Common myeloid progenitor, CD34-positive (primary cell): Measurements from ENCODE around the gene TICRR.

Experiments used
- CTCF ChIA-PET: fragments of 350-600 bp; sonication (Branson Sonifier 250); formaldehyde crosslinking; loops from one replicate; lab custom pipeline; 2021; ENCODE audit warnings: antibody characterized with exemption; lab: Charles Lee
- POLR2A ChIA-PET: fragments of 350-600 bp; sonication (Branson Sonifier 250); formaldehyde crosslinking; loops from one replicate; lab custom pipeline; 2021; ENCODE audit warnings: antibody characterized with exemption; lab: Charles Lee
- DNase-seq, 3 donors: peaks; one replicate each; pipeline versions ENCODE4 v3.0.0 to v3.0.0-alpha.2; 2013
- H3K27ac ChIP-seq, 2 experiments: 1 replicate in 1 of 2; 2 replicates in 1 of 2; pipeline ENCODE4 v1.7.0; 2013; ENCODE audit warnings: inconsistent platforms in 2 of 2, low read length in 2 of 2, mild to moderate bottlenecking in 2 of 2, low read depth in 1 of 2, moderate library complexity in 1 of 2; ENCODE audit not compliant: severe bottlenecking in 2 of 2, insufficient read depth in 1 of 2, poor library complexity in 1 of 2
- H3K27me3 ChIP-seq, 5 experiments: replicated peaks in 2 of 5; 1 replicate in 3 of 5; 2 replicates in 2 of 5; pipeline versions ENCODE4 v1.6.1 to v1.7.0; 2013; ENCODE audit warnings: low read length in 4 of 5, mild to moderate bottlenecking in 2 of 5, moderate library complexity in 2 of 5, inconsistent platforms in 1 of 5; ENCODE audit not compliant: insufficient read depth in 5 of 5, control insufficient read depth in 4 of 5
- H3K36me3 ChIP-seq, 4 experiments: 1 replicate in 2 of 4; 2 replicates in 2 of 4; pipeline versions ENCODE4 v1.6.1 to v1.7.0; 2013; ENCODE audit warnings: low read length in 3 of 4, control low read depth in 1 of 4, mild to moderate bottlenecking in 1 of 4; ENCODE audit not compliant: control insufficient read depth in 4 of 4, insufficient read depth in 4 of 4
- H3K4me1 ChIP-seq, 4 experiments: 1 replicate in 3 of 4; 2 replicates in 1 of 4; pipeline versions ENCODE4 v1.6.1 to v1.7.1; 2013; ENCODE audit warnings: low read length in 3 of 4, mild to moderate bottlenecking in 3 of 4, control low read depth in 1 of 4, inconsistent platforms in 1 of 4, moderate library complexity in 1 of 4; ENCODE audit not compliant: control insufficient read depth in 4 of 4, insufficient read depth in 4 of 4; ENCODE audit errors: control extremely low read depth in 1 of 4
- H3K4me3 ChIP-seq, 7 experiments: 1 replicate in 4 of 7; 2 replicates in 3 of 7; pipeline versions ENCODE4 v1.5.1 to v1.7.0; 2013; ENCODE audit warnings: mild to moderate bottlenecking in 7 of 7, low read length in 6 of 7, moderate library complexity in 6 of 7, inconsistent platforms in 2 of 7, low read depth in 2 of 7, control low read depth in 1 of 7; ENCODE audit not compliant: insufficient read depth in 4 of 7, control insufficient read depth in 1 of 7; ENCODE audit errors: extremely low read depth in 1 of 7
- H3K9me3 ChIP-seq, 5 experiments: 1 replicate in 4 of 5; 2 replicates in 1 of 5; pipeline versions ENCODE4 v1.6.1 to v1.7.1; 2013; ENCODE audit warnings: low read length in 4 of 5, mild to moderate bottlenecking in 2 of 5, inconsistent platforms in 1 of 5, low read depth in 1 of 5, moderate library complexity in 1 of 5; ENCODE audit not compliant: control insufficient read depth in 4 of 5, insufficient read depth in 2 of 5; ENCODE audit errors: control extremely low read depth in 1 of 5
- WGBS: methylation state at CpG from one replicate; pipeline ENCODE4 v1.1.5; 2013; ENCODE audit not compliant: insufficient coverage; 5-methylcytosine and 5-hydroxymethylcytosine counted together

The TICRR gene

DNA sequence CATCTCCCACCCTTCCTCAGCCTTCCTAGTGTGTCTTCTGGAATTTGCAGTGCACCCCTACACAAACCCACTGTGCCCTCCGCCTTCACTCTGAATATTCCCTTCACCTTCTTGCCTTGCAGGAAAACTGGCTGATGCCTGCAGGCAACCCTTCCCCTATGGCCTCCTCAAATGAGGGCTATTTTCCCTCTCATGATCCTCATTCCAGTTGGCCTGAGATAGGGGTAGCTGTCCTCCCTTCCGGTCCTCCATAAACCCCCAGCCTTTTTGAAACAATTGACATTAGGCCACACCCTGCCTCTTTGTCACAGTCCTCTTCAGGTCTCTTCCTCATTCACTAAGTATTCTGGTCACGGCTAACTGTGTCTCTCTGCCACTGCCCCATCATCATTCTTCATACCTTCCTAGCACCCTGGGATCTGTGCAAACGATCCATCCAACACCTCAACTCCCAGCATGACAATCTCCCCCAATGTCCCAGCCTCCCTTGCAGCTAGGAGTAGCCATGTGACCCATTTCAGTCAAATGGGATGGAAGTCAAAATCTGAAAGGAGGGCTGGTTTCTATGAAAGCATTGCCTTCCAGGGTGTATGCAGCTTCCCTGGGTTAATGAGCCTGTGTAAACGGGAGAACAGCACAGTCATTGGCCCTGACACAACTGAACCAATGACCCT, 8.5 kb upstream of the TICRR start:
- WGBS: 100% methylated on average over 4 of the region's 5 CpGs
- H3K27ac ChIP-seq: no peak overlapping the region
- peaks cover 0 to 5% (median 2%) of the 10 kb centered on the region in 5 experiments for H3K9me3 ChIP-seq
- peaks cover 0 to 7% (median 0%) of the 10 kb centered on the region in 5 experiments for H3K27me3 ChIP-seq
- no peak overlapping the region for H3K4me3 ChIP-seq
- POLR2A ChIA-PET: no interaction called here
- H3K36me3 ChIP-seq: no peaks in the 10 kb centered on the region
- no peaks in the 10 kb centered on the region for H3K4me1 ChIP-seq
- CTCF ChIA-PET: interaction anchor here (1.3 kb wide), 1 partner anchor 12 kb away, joined by 5 read pairs; no protein-coding TSS in a partner anchor
- no peak for DNase-seq

DNA sequence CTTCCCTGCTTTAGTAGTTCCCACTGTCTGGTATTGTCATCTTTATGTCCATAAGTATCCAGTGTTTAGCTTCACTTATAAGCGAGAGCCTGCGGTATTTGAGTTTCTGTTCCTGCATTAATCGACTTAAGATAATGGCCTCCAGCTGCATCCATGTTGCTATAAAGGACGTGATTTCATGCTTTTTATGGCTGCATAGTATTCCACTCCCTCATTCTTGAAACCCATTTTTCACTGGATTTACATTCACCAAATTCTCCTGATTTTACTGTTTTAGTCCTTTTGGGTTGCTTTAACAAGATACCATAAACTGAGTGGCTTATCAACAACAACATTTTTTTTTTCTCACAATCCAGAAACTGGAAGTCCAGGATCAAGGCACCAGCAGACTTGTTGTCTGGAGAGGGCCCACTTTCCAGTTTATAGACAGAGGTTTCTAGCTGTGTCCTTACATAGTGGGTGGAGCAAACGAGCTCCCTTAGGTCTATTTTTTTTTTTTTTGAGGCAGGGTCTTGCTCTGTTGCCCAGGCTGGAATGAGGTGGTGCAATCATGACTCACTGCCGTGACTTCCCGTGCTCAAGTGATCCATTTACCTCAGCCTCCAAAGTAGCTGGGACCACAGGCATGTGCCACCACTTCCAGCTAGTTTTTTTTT, 6.1 kb upstream of the TICRR start:
- POLR2A ChIA-PET: no interaction called here

GRCh38 chr15:89575656-89576416, 567 bp downstream of the TICRR start:
- DNase-seq: peak in 2 of 3 donors; percentile 36
- WGBS: 1% methylated on average over 54 of the region's 60 CpGs
- Histone ChIP-seq H3K4me3 (peak overlapping the region; percentile 75 to 97 (median 91)), H3K27me3 (no peaks in the 10 kb centered on the region), H3K36me3 (peaks cover 0 to 30% (median 4%) of the 10 kb centered on the region in 4 experiments), H3K27ac (peak overlapping the region in 1 of 2 experiments; percentile 70), H3K9me3 (no peaks in the 10 kb centered on the region), H3K4me1 (peaks cover 3 to 28% (median 18%) of the 10 kb centered on the region in 4 experiments)
- ChIA-PET CTCF (no interaction called here), POLR2A (no interaction called here)

More for the DNA sequence above, 6.1 kb upstream of the TICRR start:
- H3K4me1 ChIP-seq: no peaks in the 10 kb centered on the region
- H3K9me3 ChIP-seq: peaks cover 0 to 5% (median 2%) of the 10 kb centered on the region in 5 experiments
- H3K27ac ChIP-seq: no peak overlapping the region
- CTCF ChIA-PET: no interaction called here
- DNase-seq: no peak
- H3K27me3 ChIP-seq: peaks cover 0 to 7% (median 0%) of the 10 kb centered on the region in 5 experiments
- no peaks in the 10 kb centered on the region for H3K36me3 ChIP-seq
- WGBS: 93% methylated on average over 5 of the region's 7 CpGs
- H3K4me3 ChIP-seq: no peak overlapping the region

DNA sequence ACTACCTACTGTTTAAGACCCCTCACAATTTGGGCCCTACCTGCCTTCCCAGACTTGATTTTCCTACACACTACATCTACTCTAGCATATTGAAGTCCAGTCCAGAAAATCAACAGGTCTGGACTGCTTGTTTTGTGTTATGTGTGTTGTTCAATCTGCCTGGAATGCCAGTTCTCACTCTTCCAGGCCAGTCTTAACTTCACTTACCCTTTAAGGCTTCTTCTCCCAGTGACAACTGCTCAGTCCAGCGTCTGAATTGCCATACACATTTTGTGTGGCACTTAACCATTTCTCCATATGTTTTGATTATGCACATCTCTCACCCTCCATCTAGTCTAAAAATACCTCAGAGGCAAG, 1.1 kb downstream of the TICRR start:
- H3K9me3 ChIP-seq: no peaks in the 10 kb centered on the region
- peak overlapping the region in 1 of 2 experiments; percentile 70 for H3K27ac ChIP-seq
- H3K36me3 ChIP-seq: peaks cover 0 to 33% (median 4%) of the 10 kb centered on the region in 4 experiments
- peak overlapping the region in 6 of 7 experiments; percentile 75 to 97 (median 92) for H3K4me3 ChIP-seq
- POLR2A ChIA-PET: no interaction called here
- no peak for DNase-seq
- WGBS: no CpG with 5 or more reads among the region's 1 CpG
- CTCF ChIA-PET: no interaction called here
- peaks cover 3 to 30% (median 18%) of the 10 kb centered on the region in 4 experiments for H3K4me1 ChIP-seq
- H3K27me3 ChIP-seq: no peaks in the 10 kb centered on the region

- WGBS: 100% methylated on average over 3 of the region's 3 CpGs
These were observed 2.5 kb downstream of the TICRR start for GRCh38 chr15:89577776-89578115.

GRCh38 chr15:89578146-89578545, 2.9 kb downstream of the TICRR start:
- H3K4me3 ChIP-seq: peak overlapping the region in 1 of 7 experiments; percentile 62
- H3K27ac ChIP-seq: no peak overlapping the region
- ChIA-PET POLR2A (no interaction called here), CTCF (no interaction called here)
- DNase-seq: no peak
- H3K9me3 ChIP-seq: no peaks in the 10 kb centered on the region
- H3K27me3 ChIP-seq: no peaks in the 10 kb centered on the region
- WGBS: 100% methylated on average over 1 of the region's 2 CpGs
- peaks cover 3 to 31% (median 18%) of the 10 kb centered on the region in 4 experiments for H3K4me1 ChIP-seq
- H3K36me3 ChIP-seq: peaks cover 4 to 47% (median 8%) of the 10 kb centered on the region in 4 experiments

More at GRCh38 chr15:89577776-89578115, 2.5 kb downstream of the TICRR start:
- Histone ChIP-seq H3K9me3 (no peaks in the 10 kb centered on the region), H3K4me3 (peak overlapping the region in 1 of 7 experiments; percentile 62), H3K4me1 (peaks cover 3 to 31% (median 18%) of the 10 kb centered on the region in 4 experiments), H3K36me3 (peaks cover 2 to 43% (median 6%) of the 10 kb centered on the region in 4 experiments), H3K27ac (no peak overlapping the region), H3K27me3 (no peaks in the 10 kb centered on the region)
- ChIA-PET CTCF (no interaction called here), POLR2A (no interaction called here)
- DNase-seq: no peak
